ENCODE data around the gene BICC1.

DNA sequence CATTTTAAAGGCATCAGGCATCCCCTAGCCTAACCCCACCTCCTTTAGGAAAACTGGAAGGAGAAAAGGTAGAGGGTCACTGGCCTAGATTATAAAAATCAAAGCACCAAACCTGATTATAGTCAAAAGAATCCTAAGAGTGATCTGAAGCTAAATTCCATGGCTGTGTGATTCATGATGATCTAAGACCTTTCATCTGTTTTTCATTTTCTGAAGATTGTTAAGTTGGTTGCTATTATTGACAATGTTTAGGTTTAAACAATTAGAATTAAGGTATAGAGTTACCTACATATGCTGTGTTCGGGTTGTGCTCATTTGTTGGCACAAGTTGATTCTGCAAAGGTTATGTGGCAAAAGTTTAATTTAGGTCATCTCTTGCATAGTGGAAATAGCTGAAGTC lies 148.7 kb downstream of the BICC1 start:
- TF ChIP-seq, protein P1, sequence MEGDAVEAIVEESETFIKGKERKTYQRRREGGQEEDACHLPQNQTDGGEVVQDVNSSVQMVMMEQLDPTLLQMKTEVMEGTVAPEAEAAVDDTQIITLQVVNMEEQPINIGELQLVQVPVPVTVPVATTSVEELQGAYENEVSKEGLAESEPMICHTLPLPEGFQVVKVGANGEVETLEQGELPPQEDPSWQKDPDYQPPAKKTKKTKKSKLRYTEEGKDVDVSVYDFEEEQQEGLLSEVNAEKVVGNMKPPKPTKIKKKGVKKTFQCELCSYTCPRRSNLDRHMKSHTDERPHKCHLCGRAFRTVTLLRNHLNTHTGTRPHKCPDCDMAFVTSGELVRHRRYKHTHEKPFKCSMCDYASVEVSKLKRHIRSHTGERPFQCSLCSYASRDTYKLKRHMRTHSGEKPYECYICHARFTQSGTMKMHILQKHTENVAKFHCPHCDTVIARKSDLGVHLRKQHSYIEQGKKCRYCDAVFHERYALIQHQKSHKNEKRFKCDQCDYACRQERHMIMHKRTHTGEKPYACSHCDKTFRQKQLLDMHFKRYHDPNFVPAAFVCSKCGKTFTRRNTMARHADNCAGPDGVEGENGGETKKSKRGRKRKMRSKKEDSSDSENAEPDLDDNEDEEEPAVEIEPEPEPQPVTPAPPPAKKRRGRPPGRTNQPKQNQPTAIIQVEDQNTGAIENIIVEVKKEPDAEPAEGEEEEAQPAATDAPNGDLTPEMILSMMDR (IDR thresholded peaks at IDR 0.05) = no peak
- TF ChIP-seq POLR2A (IDR thresholded peaks at IDR 0.05) = no peak

All from thyroid gland (tissue), 4 donors.